Spleen (tissue), 7 donors: Measurements from ENCODE around the gene IRS2.

Experiments
- POLR2AphosphoS5 ChIP-seq, 3 donors: sonication (generic); formaldehyde crosslinking; IDR thresholded peaks; one replicate each; pipeline ENCODE4 v1.5.1; 2017; ENCODE audit warnings: antibody characterized with exemption in 3 of 3
- TF ChIP-seq, protein P1 (sequence below), 11 experiments: fragments of 200-600 bp in 7 of 11; fragments of 450-650 bp in 4 of 11; sonication (generic) in 4 of 11; IDR thresholded peaks in 8 of 11; conservative IDR thresholded peaks in 3 of 11; 1 replicate in 7 of 11; 2 replicates in 4 of 11; pipeline versions ENCODE4 v1.4.0 to v1.8.0; 2016 to 2021; ENCODE audit warnings: antibody characterized with exemption in 11 of 11, inconsistent platforms in 4 of 11, mild to moderate bottlenecking in 1 of 11
- donor health status: DM: no; HTN: no; CAD: no; lungs with moderate emphysema.
- donor health status: DM: no; HTN: no; CAD: no.
- donor health status: DM: no; HTN: no; CAD: no.

DNA sequence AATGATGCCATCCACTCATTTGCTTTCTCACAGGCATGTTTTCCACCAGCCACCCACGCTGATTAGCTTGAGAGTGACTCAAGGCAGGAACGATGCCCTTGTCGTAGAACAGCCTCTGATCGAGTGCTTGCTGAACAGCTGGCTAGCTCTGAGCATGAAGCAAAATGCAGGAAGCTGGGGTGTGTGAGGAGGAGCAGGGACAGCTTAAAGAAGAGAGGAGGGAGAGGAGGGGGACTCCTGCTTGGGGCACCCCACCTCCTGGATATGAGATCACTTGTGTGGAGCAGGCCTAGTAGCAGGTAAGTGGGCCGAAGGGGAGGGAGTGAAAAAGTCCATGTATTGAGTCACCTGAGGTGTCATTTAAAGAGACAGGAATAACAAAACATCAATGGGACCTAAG is 48.8 kb downstream of the IRS2 start:
- TF ChIP-seq, protein P1, sequence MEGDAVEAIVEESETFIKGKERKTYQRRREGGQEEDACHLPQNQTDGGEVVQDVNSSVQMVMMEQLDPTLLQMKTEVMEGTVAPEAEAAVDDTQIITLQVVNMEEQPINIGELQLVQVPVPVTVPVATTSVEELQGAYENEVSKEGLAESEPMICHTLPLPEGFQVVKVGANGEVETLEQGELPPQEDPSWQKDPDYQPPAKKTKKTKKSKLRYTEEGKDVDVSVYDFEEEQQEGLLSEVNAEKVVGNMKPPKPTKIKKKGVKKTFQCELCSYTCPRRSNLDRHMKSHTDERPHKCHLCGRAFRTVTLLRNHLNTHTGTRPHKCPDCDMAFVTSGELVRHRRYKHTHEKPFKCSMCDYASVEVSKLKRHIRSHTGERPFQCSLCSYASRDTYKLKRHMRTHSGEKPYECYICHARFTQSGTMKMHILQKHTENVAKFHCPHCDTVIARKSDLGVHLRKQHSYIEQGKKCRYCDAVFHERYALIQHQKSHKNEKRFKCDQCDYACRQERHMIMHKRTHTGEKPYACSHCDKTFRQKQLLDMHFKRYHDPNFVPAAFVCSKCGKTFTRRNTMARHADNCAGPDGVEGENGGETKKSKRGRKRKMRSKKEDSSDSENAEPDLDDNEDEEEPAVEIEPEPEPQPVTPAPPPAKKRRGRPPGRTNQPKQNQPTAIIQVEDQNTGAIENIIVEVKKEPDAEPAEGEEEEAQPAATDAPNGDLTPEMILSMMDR (IDR thresholded peaks at IDR 0.05 in 8 of 11, conservative IDR thresholded peaks at IDR 0.05 in 3 of 11): no peak
- TF ChIP-seq POLR2AphosphoS5 (IDR thresholded peaks at IDR 0.05): no peak
